GM12865 (cell line): Measurements from ENCODE around the gene OSTM1.

ENCODE experiments used
- DNase-seq: peaks from one replicate; pipeline ENCODE4 v3.0.0; 2010; ENCODE audit warnings: low read depth
- H3K4me3 ChIP-seq: 2 replicates; pipeline ENCODE4 v1.5.1; 2011; ENCODE audit warnings: mild to moderate bottlenecking, low read depth, low read length, control low read depth
- TF ChIP-seq, protein P1 (sequence below): IDR thresholded peaks from 2 replicates; pipeline ENCODE4 v1.5.1; 2011; ENCODE audit warnings: low read length, control low read depth, low read depth, inconsistent platforms; ENCODE audit not compliant: insufficient read depth; ENCODE audit errors: missing control alignments

OSTM1 gene

DNA sequence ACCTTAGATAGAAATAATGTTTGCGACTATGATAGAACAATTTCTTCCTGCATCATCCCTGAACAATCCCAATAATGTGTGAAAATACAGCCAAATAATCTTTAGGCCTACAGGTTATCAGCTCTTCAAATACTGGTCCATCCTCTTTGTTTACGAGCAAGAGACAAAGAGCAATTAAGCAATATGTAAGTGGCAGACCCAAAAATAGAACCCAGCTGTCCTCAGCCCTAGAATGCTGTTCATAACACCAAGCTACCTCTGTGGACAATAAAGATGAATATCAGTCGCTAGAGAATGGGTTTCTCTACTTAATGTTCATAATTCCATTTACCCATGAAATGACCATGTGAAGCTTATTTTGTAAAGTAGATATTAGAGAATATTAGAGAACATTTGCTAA, 28.4 kb upstream of the OSTM1 start:
- TF ChIP-seq, protein P1, sequence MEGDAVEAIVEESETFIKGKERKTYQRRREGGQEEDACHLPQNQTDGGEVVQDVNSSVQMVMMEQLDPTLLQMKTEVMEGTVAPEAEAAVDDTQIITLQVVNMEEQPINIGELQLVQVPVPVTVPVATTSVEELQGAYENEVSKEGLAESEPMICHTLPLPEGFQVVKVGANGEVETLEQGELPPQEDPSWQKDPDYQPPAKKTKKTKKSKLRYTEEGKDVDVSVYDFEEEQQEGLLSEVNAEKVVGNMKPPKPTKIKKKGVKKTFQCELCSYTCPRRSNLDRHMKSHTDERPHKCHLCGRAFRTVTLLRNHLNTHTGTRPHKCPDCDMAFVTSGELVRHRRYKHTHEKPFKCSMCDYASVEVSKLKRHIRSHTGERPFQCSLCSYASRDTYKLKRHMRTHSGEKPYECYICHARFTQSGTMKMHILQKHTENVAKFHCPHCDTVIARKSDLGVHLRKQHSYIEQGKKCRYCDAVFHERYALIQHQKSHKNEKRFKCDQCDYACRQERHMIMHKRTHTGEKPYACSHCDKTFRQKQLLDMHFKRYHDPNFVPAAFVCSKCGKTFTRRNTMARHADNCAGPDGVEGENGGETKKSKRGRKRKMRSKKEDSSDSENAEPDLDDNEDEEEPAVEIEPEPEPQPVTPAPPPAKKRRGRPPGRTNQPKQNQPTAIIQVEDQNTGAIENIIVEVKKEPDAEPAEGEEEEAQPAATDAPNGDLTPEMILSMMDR = no peak
- H3K4me3 ChIP-seq = no peak overlapping the region
- no peak for DNase-seq

DNA sequence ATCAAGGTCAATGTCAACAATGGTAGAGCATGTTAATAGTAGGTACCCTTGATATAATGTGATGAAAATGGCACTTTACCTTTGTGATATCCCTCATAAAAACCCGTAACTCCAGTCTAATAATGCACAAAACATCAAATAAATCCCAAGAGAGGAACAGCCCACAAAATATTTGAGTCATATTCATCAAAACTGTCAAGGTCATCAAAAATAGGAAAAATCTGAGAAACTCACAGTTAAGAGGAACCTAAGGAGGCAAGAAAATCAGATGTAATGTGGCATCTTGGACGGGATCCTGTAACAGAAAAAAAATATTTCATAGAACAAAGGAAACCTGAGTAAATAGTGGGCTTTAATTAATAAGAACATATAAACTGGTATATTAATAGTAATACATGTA, 25.5 kb upstream of the OSTM1 start:
- no peak for DNase-seq
- H3K4me3 ChIP-seq = no peak overlapping the region
- TF ChIP-seq, protein P1 = no peak

DNA sequence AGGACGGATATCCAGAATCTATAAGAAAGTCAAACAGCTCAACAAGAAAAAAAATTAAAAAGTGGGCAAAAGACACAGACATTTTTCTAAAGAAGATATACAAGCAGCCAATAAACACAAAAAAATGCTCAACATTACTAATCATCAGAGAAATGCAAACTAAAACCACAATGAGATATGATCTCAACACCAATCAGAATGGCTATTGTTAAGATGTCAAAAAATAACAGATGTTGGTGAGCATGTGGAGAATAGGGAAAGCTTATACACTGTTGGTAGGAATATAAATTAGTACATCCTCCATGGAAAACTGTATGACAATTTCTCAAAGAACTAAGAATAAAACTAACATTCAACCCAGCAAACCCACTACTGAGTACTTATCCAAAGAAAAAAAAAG, 23.3 kb upstream of the OSTM1 start:
- no peak for DNase-seq
- TF ChIP-seq, protein P1 = no peak
- H3K4me3 ChIP-seq = no peak overlapping the region

DNA sequence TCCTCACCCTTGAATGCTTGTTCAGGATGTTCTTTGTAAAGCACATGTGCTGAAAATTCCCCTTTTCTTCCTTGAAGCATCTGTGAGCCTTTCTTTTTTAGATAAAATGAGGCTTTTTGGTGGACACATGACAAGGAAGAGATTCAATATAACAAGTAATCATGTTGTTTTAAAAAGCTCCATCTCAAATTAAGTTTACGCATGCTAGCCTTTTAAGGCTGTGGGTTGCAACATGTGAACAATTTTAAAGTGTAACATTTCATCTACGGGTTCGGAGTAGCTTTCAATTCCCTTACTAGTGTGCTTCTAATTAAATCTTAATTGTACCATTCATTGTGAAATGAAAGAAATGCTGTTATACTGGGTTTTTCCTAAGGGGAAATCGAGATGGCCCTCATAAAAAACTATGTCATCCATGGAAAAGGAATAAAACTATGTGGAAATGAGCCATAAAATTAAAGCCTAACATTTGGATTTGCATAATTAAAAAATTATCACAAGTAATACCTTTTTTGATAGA, 19.3 kb upstream of the OSTM1 start:
- TF ChIP-seq, protein P1 = no peak
- no peak for DNase-seq

DNA sequence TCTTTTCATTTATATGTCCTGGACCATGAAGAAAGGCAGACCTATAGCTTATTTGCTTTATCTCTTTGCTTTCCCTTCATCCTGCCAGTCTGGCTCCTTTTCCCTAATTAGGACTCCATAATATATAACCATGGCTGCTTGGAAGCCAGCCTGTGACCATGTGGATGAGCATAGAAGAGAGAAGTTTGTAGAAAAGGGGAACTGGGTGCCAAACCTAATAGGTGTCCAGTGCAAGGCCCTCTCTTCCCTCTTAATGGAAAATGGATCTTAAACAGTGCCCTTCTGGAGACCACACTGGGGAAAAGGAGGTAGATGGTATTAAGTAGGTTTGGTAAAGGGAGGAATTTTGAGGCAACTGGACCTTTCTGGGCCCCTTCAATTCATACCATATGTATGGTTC, 16.7 kb upstream of the OSTM1 start:
- DNase-seq = no peak
- TF ChIP-seq, protein P1 = no peak

More for the DNA sequence above, 19.3 kb upstream of the OSTM1 start:
- H3K4me3 ChIP-seq = no peak overlapping the region

DNA sequence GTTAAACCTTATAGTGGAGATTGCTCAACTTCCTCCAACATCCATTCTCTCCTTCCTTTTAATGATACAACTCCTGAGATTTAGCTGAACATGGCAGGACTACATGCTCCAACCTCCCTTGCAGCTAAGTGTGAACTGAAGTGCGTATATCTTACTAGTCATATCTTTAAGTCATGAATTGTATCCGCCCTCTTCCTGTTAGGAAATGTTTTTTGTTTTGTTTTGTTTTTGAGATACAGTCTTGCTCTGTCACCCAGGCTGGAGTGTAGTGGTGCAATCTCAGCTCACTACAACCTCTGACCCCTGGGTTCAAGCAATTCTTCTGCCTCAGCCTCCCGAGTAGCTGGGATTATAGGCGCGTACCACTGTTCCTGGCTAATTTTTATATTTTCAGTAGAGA, 8.8 kb upstream of the OSTM1 start:
- H3K4me3 ChIP-seq = no peak overlapping the region
- DNase-seq = no peak
- TF ChIP-seq, protein P1 = no peak

More for the DNA sequence above, 16.7 kb upstream of the OSTM1 start:
- no peak overlapping the region for H3K4me3 ChIP-seq

DNA sequence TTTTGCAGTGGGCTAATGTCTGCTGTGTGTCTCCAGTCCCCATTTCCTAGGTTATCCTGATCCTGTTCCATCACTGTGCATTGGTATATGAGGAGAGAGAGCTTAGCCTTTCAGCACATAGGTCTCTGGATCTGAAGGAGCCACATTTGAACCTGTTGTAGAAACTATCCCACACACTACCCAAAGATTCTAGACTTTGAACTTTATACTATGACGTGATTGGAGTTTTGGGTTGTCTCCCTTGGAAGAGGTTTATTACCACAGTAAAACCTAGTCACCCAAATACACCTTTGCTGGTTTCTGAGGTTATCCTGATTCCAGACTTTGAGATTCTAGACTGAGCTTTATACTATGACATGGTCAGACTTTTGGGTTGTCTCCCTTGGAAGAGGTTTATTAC, 8.0 kb upstream of the OSTM1 start:
- TF ChIP-seq, protein P1 = no peak
- no peak overlapping the region for H3K4me3 ChIP-seq
- no peak for DNase-seq
